Measurements from ENCODE around the gene DNAJA3. TPM values are rescaled to one million over a fixed set of nuclear protein-coding genes. Genes with fewer than 3 reads are reported as not detected.
A peak's percentile ranks its signal among the peaks of the same experiment; 100 is the strongest.

DNAJA3 gene
- total RNA-seq, 4 donors from 2014 or later: 13.8 to 44.9 (median 36.4) TPM

DNA sequence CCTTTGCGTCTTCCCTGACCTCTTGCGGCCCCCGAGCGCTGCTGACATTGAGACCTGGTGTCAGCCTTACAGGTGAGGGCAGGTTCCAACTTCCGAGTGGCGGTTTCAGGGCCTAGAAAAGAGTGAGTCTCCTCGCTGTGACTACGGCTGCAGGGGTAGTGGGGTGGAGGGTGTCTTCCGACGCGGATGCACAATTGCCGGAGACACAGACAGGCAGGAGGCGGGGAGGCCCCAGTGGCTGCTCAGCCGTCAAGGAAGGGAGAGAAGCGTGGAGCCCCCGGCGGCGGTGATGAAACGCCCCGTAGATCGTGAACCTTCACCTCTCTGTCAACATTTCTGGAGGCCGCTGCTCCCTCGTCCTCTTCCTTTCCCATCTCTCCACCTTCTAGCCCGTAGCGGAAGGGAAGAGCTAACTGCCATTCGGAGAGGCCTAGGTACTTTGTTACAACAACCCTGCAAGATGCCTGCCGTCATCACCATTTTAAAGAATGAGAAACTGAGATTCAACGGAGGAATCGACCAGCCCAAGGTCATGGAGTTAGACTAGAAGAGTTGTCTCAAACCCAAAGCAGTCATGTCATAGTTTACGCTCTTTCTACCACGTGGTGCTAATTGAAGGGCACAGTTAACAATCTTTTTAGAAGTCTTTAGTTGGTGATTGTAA is 485 bp downstream of the DNAJA3 start:
- Histone ChIP-seq H3K4me1 (peaks cover 0 to 5% of the 10 kb centered on the region in 2 donors), H3K4me3 (peak overlapping the region; percentile 88 to 95), H3K36me3 (no peaks in the 10 kb centered on the region), H3K9me3 (no peaks in the 10 kb centered on the region), H3K27ac (peak overlapping the region; percentile 97), H3K27me3 (no peaks in the 10 kb centered on the region)
- intact Hi-C loops (cut with DNase I; ENCODE audit: low total_unique reads): no loop called here
- TF ChIP-seq POLR2A (IDR thresholded peaks at IDR 0.05) (no peak), CTCF (IDR thresholded peaks at IDR 0.05) (no peak)
- no peak for DNase-seq

- intact Hi-C loops (cut with DNase I; ENCODE audit: low total_unique reads): no loop called here
- no peak for TF ChIP-seq CTCF (IDR thresholded peaks at IDR 0.05)
- no peak for TF ChIP-seq POLR2A (IDR thresholded peaks at IDR 0.05)
- H3K27ac ChIP-seq: no peak overlapping the region
- peak overlapping the region; percentile 88 to 95 for H3K4me3 ChIP-seq
- H3K27me3 ChIP-seq: no peaks in the 10 kb centered on the region
- peaks cover 0 to 5% of the 10 kb centered on the region in 2 donors for H3K4me1 ChIP-seq
- no peak for DNase-seq
- no peaks in the 10 kb centered on the region for H3K9me3 ChIP-seq
- no peaks in the 10 kb centered on the region for H3K36me3 ChIP-seq
These were observed 1.2 kb downstream of the DNAJA3 start for GRCh38 chr16:4426722-4427372.

- Histone ChIP-seq H3K4me1 (peaks cover 0 to 5% of the 10 kb centered on the region in 2 donors), H3K36me3 (no peaks in the 10 kb centered on the region), H3K27ac (no peak overlapping the region), H3K27me3 (no peaks in the 10 kb centered on the region), H3K9me3 (no peaks in the 10 kb centered on the region), H3K4me3 (no peak overlapping the region)
- DNase-seq: no peak
- TF ChIP-seq POLR2A (IDR thresholded peaks at IDR 0.05) (no peak), CTCF (IDR thresholded peaks at IDR 0.05) (no peak)
- intact Hi-C loops (cut with DNase I; ENCODE audit: low total_unique reads): no loop called here
These were observed 2.8 kb downstream of the DNAJA3 start for GRCh38 chr16:4428500-4428899.

- no peak for TF ChIP-seq CTCF (IDR thresholded peaks at IDR 0.05)
- no peak for TF ChIP-seq POLR2A (IDR thresholded peaks at IDR 0.05)
- Histone ChIP-seq H3K4me1 (no peaks in the 10 kb centered on the region), H3K4me3 (no peak overlapping the region), H3K27me3 (no peaks in the 10 kb centered on the region), H3K9me3 (no peaks in the 10 kb centered on the region), H3K27ac (no peak overlapping the region), H3K36me3 (no peaks in the 10 kb centered on the region)
- no peak for DNase-seq
- intact Hi-C loops (cut with DNase I; ENCODE audit: low total_unique reads): no loop called here
These were observed 5.4 kb downstream of the DNAJA3 start for GRCh38 chr16:4431023-4431422.

- Histone ChIP-seq H3K36me3 (no peaks in the 10 kb centered on the region), H3K27ac (no peak overlapping the region), H3K9me3 (no peaks in the 10 kb centered on the region), H3K4me3 (no peak overlapping the region), H3K27me3 (no peaks in the 10 kb centered on the region), H3K4me1 (no peaks in the 10 kb centered on the region)
- intact Hi-C loops (cut with DNase I; ENCODE audit: low total_unique reads): no loop called here
- DNase-seq: no peak
- no peak for TF ChIP-seq POLR2A (IDR thresholded peaks at IDR 0.05)
- TF ChIP-seq CTCF (IDR thresholded peaks at IDR 0.05): no peak
These were observed 7.6 kb downstream of the DNAJA3 start for GRCh38 chr16:4433228-4433627.
